Astrocyte (in vitro differentiated cells and primary cell): ENCODE data around the gene PRDM10. TPM values are rescaled to one million over a fixed set of nuclear protein-coding genes. Genes with fewer than 3 reads are reported as not detected.

Experiments
- DNase-seq: peaks from one replicate; pipeline ENCODE4 v3.0.0-alpha.2; 2010; ENCODE audit warnings: low read depth
- FAIRE-seq: peaks from 2 replicates; lab custom pipeline; 2011; peaks lifted over from hg19 to GRCh38; lab: Jason Lieb, UNC
- H2AFZ ChIP-seq: 2 replicates; pipeline ENCODE4 v1.6.0; 2012; ENCODE audit warnings: low read depth, low read length, inconsistent platforms
- H3K27ac ChIP-seq: 2 replicates; pipeline ENCODE4 v1.5.1; 2011; ENCODE audit warnings: low read depth, low read length, inconsistent platforms
- H3K27me3 ChIP-seq: 2 replicates; pipeline ENCODE4 v1.6.0; 2011; ENCODE audit warnings: low read length, inconsistent platforms; ENCODE audit not compliant: insufficient read depth
- H3K36me3 ChIP-seq: 2 replicates; pipeline ENCODE4 v1.5.1; 2011; ENCODE audit warnings: low read length, inconsistent platforms; ENCODE audit not compliant: insufficient read depth
- H3K4me1 ChIP-seq: 2 replicates; pipeline ENCODE4 v1.5.1; 2011; ENCODE audit warnings: low read length, inconsistent platforms; ENCODE audit not compliant: insufficient read depth
- H3K4me2 ChIP-seq: 2 replicates; pipeline ENCODE4 v1.6.0; 2012; ENCODE audit warnings: low read length, inconsistent platforms
- H3K4me3 ChIP-seq: 2 replicates; pipeline ENCODE4 v1.5.1; 2011; ENCODE audit warnings: low read depth, mild to moderate bottlenecking, low read length, inconsistent platforms; ENCODE audit not compliant: insufficient read depth
- H3K79me2 ChIP-seq: 2 replicates; pipeline ENCODE4 v1.6.0; 2012; ENCODE audit warnings: mild to moderate bottlenecking, low read length, inconsistent platforms; ENCODE audit not compliant: insufficient read depth
- H3K9ac ChIP-seq: 2 replicates; pipeline ENCODE4 v1.6.0; 2012; ENCODE audit warnings: mild to moderate bottlenecking, low read length, inconsistent platforms
- H3K9me3 ChIP-seq: 2 replicates; pipeline ENCODE4 v1.5.1; 2012; ENCODE audit warnings: low read depth, mild to moderate bottlenecking, low read length, inconsistent platforms; ENCODE audit not compliant: insufficient read depth
- H4K20me1 ChIP-seq: 2 replicates; pipeline ENCODE4 v1.6.0; 2012; ENCODE audit warnings: low read length, inconsistent platforms; ENCODE audit not compliant: insufficient read depth
- H3K27ac Mint-ChIP-seq: one replicate; pipeline ENCODE4 v1.8.0; 2021; ENCODE audit warnings: mild to moderate bottlenecking, mixed read lengths; ENCODE audit not compliant: unreplicated experiment
- H3K27me3 Mint-ChIP-seq: one replicate; pipeline ENCODE4 v1.8.0; 2021; ENCODE audit warnings: low read depth, mixed read lengths; ENCODE audit not compliant: unreplicated experiment
- H3K36me3 Mint-ChIP-seq: one replicate; pipeline ENCODE4 v1.8.0; 2021; ENCODE audit warnings: low read depth, mixed read lengths; ENCODE audit not compliant: unreplicated experiment
- H3K4me1 Mint-ChIP-seq: one replicate; pipeline ENCODE4 v1.8.0; 2021; ENCODE audit warnings: low read depth, mixed read lengths; ENCODE audit not compliant: unreplicated experiment
- H3K4me3 Mint-ChIP-seq: one replicate; pipeline ENCODE4 v1.8.0; 2021; ENCODE audit warnings: mild to moderate bottlenecking, moderate library complexity, mixed read lengths; ENCODE audit not compliant: unreplicated experiment
- H3K9me3 Mint-ChIP-seq: one replicate; pipeline ENCODE4 v1.8.0; 2021; ENCODE audit warnings: mild to moderate bottlenecking, mixed read lengths; ENCODE audit not compliant: unreplicated experiment
- CTCF ChIP-seq: IDR thresholded peaks from 2 replicates; pipeline ENCODE4 v1.5.1; 2011; ENCODE audit warnings: low read depth, mild to moderate bottlenecking, inconsistent platforms, low read length, moderate library complexity; ENCODE audit not compliant: insufficient read depth
- EZH2 ChIP-seq: IDR thresholded peaks from 2 replicates; pipeline ENCODE4 v1.6.1; 2012; ENCODE audit warnings: mild to moderate bottlenecking, low read length, inconsistent platforms; ENCODE audit not compliant: insufficient read depth
- total RNA-seq: library from RNA; stranded (reverse); gene quantifications from 2 replicates; pipeline ENCODE4 v1.2.1, GENCODE V29; 2021

The PRDM10 gene
- total RNA-seq, 1 donor from 2014 or later: 10.1 TPM

- H3K4me3 ChIP-seq: no peak overlapping the region
- no peaks in the 10 kb centered on the region for H3K36me3 ChIP-seq
- no peaks in the 10 kb centered on the region for H3K27me3 ChIP-seq
- H3K27ac ChIP-seq: no peak overlapping the region
- no peak overlapping the region for H3K4me3 Mint-ChIP-seq
- no peaks in the 10 kb centered on the region for H3K27me3 Mint-ChIP-seq
- peaks cover 4% of the 10 kb centered on the region for H3K4me1 ChIP-seq
- H3K9ac ChIP-seq: no peak overlapping the region
- peaks cover 60% of the 10 kb centered on the region for H3K79me2 ChIP-seq
- H4K20me1 ChIP-seq: peaks cover 37% of the 10 kb centered on the region
- TF ChIP-seq CTCF (no peak), EZH2 (no peak)
- H3K4me2 ChIP-seq: no peak overlapping the region
- no peak overlapping the region for H2AFZ ChIP-seq
- no peak overlapping the region for H3K27ac Mint-ChIP-seq
- no peaks in the 10 kb centered on the region for H3K9me3 Mint-ChIP-seq
- peaks cover 4% of the 10 kb centered on the region for H3K4me1 Mint-ChIP-seq
- H3K9me3 ChIP-seq: no peaks in the 10 kb centered on the region
- H3K36me3 Mint-ChIP-seq: peaks cover 15% of the 10 kb centered on the region
- FAIRE-seq (no peak), DNase-seq (no peak)
Measured at GRCh38 chr11:129998107-129998506, 4.5 kb downstream of the PRDM10 start.

GRCh38 chr11:129997513-129997912, 5.1 kb downstream of the PRDM10 start:
- H2AFZ ChIP-seq: no peak overlapping the region
- FAIRE-seq (no peak), DNase-seq (no peak)
- Mint-ChIP-seq H3K27ac (no peak overlapping the region), H3K9me3 (no peaks in the 10 kb centered on the region), H3K36me3 (peaks cover 15% of the 10 kb centered on the region), H3K27me3 (no peaks in the 10 kb centered on the region), H3K4me3 (no peak overlapping the region), H3K4me1 (peaks cover 4% of the 10 kb centered on the region)
- H3K27me3 ChIP-seq: no peaks in the 10 kb centered on the region
- H3K4me3 ChIP-seq: no peak overlapping the region
- no peaks in the 10 kb centered on the region for H3K36me3 ChIP-seq
- peaks cover 62% of the 10 kb centered on the region for H3K79me2 ChIP-seq
- peaks cover 4% of the 10 kb centered on the region for H3K4me1 ChIP-seq
- H3K27ac ChIP-seq: no peak overlapping the region
- TF ChIP-seq CTCF (no peak), EZH2 (no peak)
- no peak overlapping the region for H3K4me2 ChIP-seq
- H4K20me1 ChIP-seq: peaks cover 41% of the 10 kb centered on the region
- no peaks in the 10 kb centered on the region for H3K9me3 ChIP-seq
- H3K9ac ChIP-seq: no peak overlapping the region

GRCh38 chr11:129996113-129996870, 6.3 kb downstream of the PRDM10 start:
- Mint-ChIP-seq H3K27ac (no peak overlapping the region), H3K36me3 (peaks cover 15% of the 10 kb centered on the region)

More at GRCh38 chr11:129996113-129996870, 6.3 kb downstream of the PRDM10 start:
- Histone ChIP-seq H3K36me3 (no peaks in the 10 kb centered on the region), H4K20me1 (peaks cover 48% of the 10 kb centered on the region), H3K27me3 (no peaks in the 10 kb centered on the region), H2AFZ (no peak overlapping the region), H3K4me2 (no peak overlapping the region), H3K9ac (no peak overlapping the region), H3K4me1 (peaks cover 3% of the 10 kb centered on the region), H3K9me3 (no peaks in the 10 kb centered on the region), H3K4me3 (no peak overlapping the region), H3K79me2 (peaks cover 58% of the 10 kb centered on the region), H3K27ac (no peak overlapping the region)
- Mint-ChIP-seq H3K4me1 (peaks cover 9% of the 10 kb centered on the region), H3K4me3 (no peak overlapping the region), H3K9me3 (no peaks in the 10 kb centered on the region), H3K27me3 (no peaks in the 10 kb centered on the region)
- DNase-seq: no peak
- TF ChIP-seq CTCF (no peak), EZH2 (no peak)
- no peak for FAIRE-seq
